HepG2 (cell line): Measurements from ENCODE around the gene ABCB11. TPM values are rescaled to one million over a fixed set of nuclear protein-coding genes. Genes with fewer than 3 reads are reported as not detected.

Source experiments
- ATAC-seq: fragments of 200-7000 bp; cut with Tn5 transposase; 3 replicates; pipeline ENCODE4 v1.9.1; 2020; ENCODE audit warnings: mild to moderate bottlenecking, moderate library complexity
- BruUV-seq: library from RNA; stranded (reverse); fragments of 400-500 nt; replicated peaks from 2 replicates; lab custom pipeline; 2021; lab: Mats Ljungman, UMichigan
- CTCF ChIA-PET: fragments of 300-600 bp; formaldehyde crosslinking; extraction: SDS; loops from one replicate; lab custom pipeline; 2021; ENCODE audit warnings: low total read pairs, inconsistent platforms, low intra/inter-chr PET ratio; lab: Yijun Ruan, JAX
- POLR2A ChIA-PET: fragments of 350-600 bp; sonication (Branson Sonifier 250); formaldehyde crosslinking; loops from one replicate; lab custom pipeline; 2020; ENCODE audit warnings: antibody characterized with exemption, inconsistent platforms; lab: Yijun Ruan, JAX
- DNase-seq: peaks from one replicate; pipeline ENCODE4 v3.0.0-alpha.2; 2015; ENCODE audit warnings: low spot score
- FAIRE-seq: peaks from 3 replicates; lab custom pipeline; 2011; peaks lifted over from hg19 to GRCh38; lab: Jason Lieb, UNC
- H2AFZ ChIP-seq: one replicate; pipeline ENCODE4 v1.6.1; 2011; ENCODE audit warnings: low read length, inconsistent platforms
- H3K27ac ChIP-seq: fragments of 300-600 bp; 3 replicates; pipeline ENCODE4 v1.8.0; 2011; ENCODE audit warnings: mixed run types, mild to moderate bottlenecking, mixed read lengths, low read length, inconsistent platforms; ENCODE audit not compliant: insufficient read depth; ENCODE audit errors: extremely low read length
- H3K27me3 ChIP-seq, 2 experiments: fragments of 200-600 bp in 1 of 2; 2 replicates in 1 of 2; 3 replicates in 1 of 2; pipeline versions ENCODE4 v1.6.0 to v1.8.0; 2011; ENCODE audit warnings: low read length in 2 of 2, mild to moderate bottlenecking in 2 of 2, moderate library complexity in 2 of 2, inconsistent platforms in 1 of 2; ENCODE audit not compliant: insufficient read depth in 2 of 2, control insufficient read depth in 1 of 2
- H3K36me3 ChIP-seq, 2 experiments: fragments of 200-600 bp in 1 of 2; replicated peaks in 1 of 2; 2 replicates in 1 of 2; 3 replicates in 1 of 2; pipeline versions ENCODE4 v1.5.1 to v1.8.0; 2011; ENCODE audit warnings: low read length in 2 of 2, inconsistent platforms in 1 of 2; ENCODE audit not compliant: insufficient read depth in 2 of 2, control insufficient read depth in 1 of 2
- H3K4me1 ChIP-seq: 2 replicates; pipeline ENCODE4 v1.5.1; 2012; ENCODE audit warnings: low read length, inconsistent platforms; ENCODE audit not compliant: insufficient read depth
- H3K4me2 ChIP-seq: 2 replicates; pipeline ENCODE4 v1.6.0; 2011; ENCODE audit warnings: low read depth, low read length, inconsistent platforms
- H3K4me3 ChIP-seq, 3 experiments: fragments of 200-600 bp in 1 of 3; sonication (generic), shearing (Covaris generic) in 1 of 3; replicated peaks in 1 of 3; 2 replicates each; pipeline ENCODE4 v1.5.1; 2011 to 2016; ENCODE audit warnings: low read length in 3 of 3, inconsistent platforms in 2 of 3, low read depth in 2 of 3, mild to moderate bottlenecking in 2 of 3, control low read depth in 1 of 3, mixed read lengths in 1 of 3; ENCODE audit not compliant: insufficient read depth in 1 of 3
- H3K79me2 ChIP-seq: one replicate; pipeline ENCODE4 v1.6.1; 2011; ENCODE audit warnings: low read length, inconsistent platforms; ENCODE audit not compliant: insufficient read depth
- H3K9ac ChIP-seq: 2 replicates; pipeline ENCODE4 v1.6.0; 2011; ENCODE audit warnings: mild to moderate bottlenecking, low read depth, low read length, inconsistent platforms; ENCODE audit not compliant: insufficient read depth
- H3K9me3 ChIP-seq: 2 replicates; pipeline ENCODE4 v1.5.1; 2012; ENCODE audit warnings: mild to moderate bottlenecking, low read length
- H4K20me1 ChIP-seq: 2 replicates; pipeline ENCODE4 v1.6.0; 2011; ENCODE audit warnings: inconsistent platforms, mild to moderate bottlenecking, low read length, moderate library complexity; ENCODE audit not compliant: insufficient read depth
- CAMTA2 ChIP-seq: sonication (generic); formaldehyde crosslinking; IDR thresholded peaks from 2 replicates; pipeline ENCODE4 v1.4.0; 2020; ENCODE audit warnings: mild to moderate bottlenecking, missing genetic modification reagents, borderline replicate concordance
- DR1 ChIP-seq: sonication (generic); formaldehyde crosslinking; IDR thresholded peaks from 2 replicates; pipeline ENCODE4 v1.8.0; 2021; ENCODE audit warnings: mild to moderate bottlenecking, missing genetic modification reagents, inconsistent platforms
- MAFF ChIP-seq: IDR thresholded peaks from 2 replicates; pipeline ENCODE4 v1.6.1; 2011; ENCODE audit warnings: low read depth, low read length, improper control_type of control experiment
- MAFK ChIP-seq, 2 experiments: IDR thresholded peaks in 1 of 2; conservative IDR thresholded peaks in 1 of 2; 2 replicates each; pipeline ENCODE4 v1.6.1; 2011; ENCODE audit warnings: improper control_type of control experiment in 2 of 2, low read length in 2 of 2
- NR3C1 ChIP-seq: sonication (generic); formaldehyde crosslinking; IDR thresholded peaks from 2 replicates; pipeline ENCODE4 v1.4.0; 2020; ENCODE audit warnings: missing genetic modification reagents
- PHF8 ChIP-seq: sonication (generic); formaldehyde crosslinking; IDR thresholded peaks from 2 replicates; pipeline ENCODE4 v1.5.0; 2020; ENCODE audit warnings: missing genetic modification reagents
- SIN3B ChIP-seq: fragments of 150-350 bp; IDR thresholded peaks from 2 replicates; pipeline ENCODE4 v1.6.1; 2014; ENCODE audit warnings: low read length
- SP2 ChIP-seq: sonication (generic); formaldehyde crosslinking; IDR thresholded peaks from 2 replicates; pipeline ENCODE4 v1.5.1; 2020; ENCODE audit warnings: mild to moderate bottlenecking, missing genetic modification reagents
- TFDP2 ChIP-seq: sonication (generic); formaldehyde crosslinking; IDR thresholded peaks from 2 replicates; pipeline ENCODE4 v1.4.0; 2020; ENCODE audit warnings: missing genetic modification reagents
- ZNF12 ChIP-seq: sonication (generic); formaldehyde crosslinking; IDR thresholded peaks from 2 replicates; pipeline ENCODE4 v1.5.0; 2020; ENCODE audit warnings: missing genetic modification reagents
- ZNF782 ChIP-seq: sonication (generic); formaldehyde crosslinking; IDR thresholded peaks from 2 replicates; pipeline ENCODE4 v1.4.0; 2020; ENCODE audit warnings: missing genetic modification reagents, mild to moderate bottlenecking, borderline replicate concordance
- WGBS: methylation state at CpG from one replicate; pipeline ENCODE4 v1.1.6; 2017; ENCODE audit warnings: low lambda C conversion rate; 5-methylcytosine and 5-hydroxymethylcytosine counted together
- in situ Hi-C: cut with HindIII; loops from 2 replicates; pipeline ENCODE4 v1.10.0; 2017; ENCODE audit warnings: low pct_unique_long_range_greater_than_20kb; ENCODE audit not compliant: extremely low pct_ligation_motif_present
- intact Hi-C: fragments of 100-400 bp; cut with micrococcal nuclease; formaldehyde crosslinking; loops from one replicate; pipeline ENCODE4 v1.10.0; 2022; ENCODE audit not compliant: unreplicated experiment
- polyA plus RNA-seq, 8 experiments: library from polyadenylated mRNA; depleted of rRNA in 3 of 8; stranded (reverse) in 7 of 8; unstranded in 1 of 8; fragments of >200 nt; fragmentation: Illumina TruSeq in 4 of 8; extraction: Trizol in 4 of 8; gene quantifications; 2 replicates each; pipeline versions ENCODE4 v1.2.1 to v1.2.3, GENCODE V29; 2011 to 2016; ENCODE audit warnings: low read depth in 4 of 8, missing spikeins in 1 of 8, mixed read lengths in 1 of 8; ENCODE audit not compliant: insufficient read depth in 1 of 8
- total RNA-seq, 5 experiments: library from RNA; depleted of rRNA; stranded (reverse); fragments of >200 nt; fragmentation: Illumina TruSeq; extraction: Trizol; gene quantifications; 2 replicates each; pipeline ENCODE4 v1.2.3, GENCODE V29; 2016; ENCODE audit warnings: low read depth in 1 of 5
- TF ChIP-seq, protein P1 (sequence below): sonication (generic); formaldehyde crosslinking; IDR thresholded peaks from 2 replicates; pipeline ENCODE4 v1.5.1; 2020; ENCODE audit warnings: missing genetic modification reagents, mild to moderate bottlenecking, borderline replicate concordance
- TF ChIP-seq, protein P2 (sequence below), 2 experiments: IDR thresholded peaks; 2 replicates each; pipeline ENCODE4 v1.6.1; 2011 to 2012; ENCODE audit warnings: low read length in 2 of 2, borderline replicate concordance in 1 of 2, low read depth in 1 of 2, mild to moderate bottlenecking in 1 of 2, moderate library complexity in 1 of 2

Gene ABCB11
- total and polyA plus RNA-seq, 2 of the 13 experiments (the other 11 are each of a cell fraction or from before 2014, with no cell fraction given) = not detected

DNA sequence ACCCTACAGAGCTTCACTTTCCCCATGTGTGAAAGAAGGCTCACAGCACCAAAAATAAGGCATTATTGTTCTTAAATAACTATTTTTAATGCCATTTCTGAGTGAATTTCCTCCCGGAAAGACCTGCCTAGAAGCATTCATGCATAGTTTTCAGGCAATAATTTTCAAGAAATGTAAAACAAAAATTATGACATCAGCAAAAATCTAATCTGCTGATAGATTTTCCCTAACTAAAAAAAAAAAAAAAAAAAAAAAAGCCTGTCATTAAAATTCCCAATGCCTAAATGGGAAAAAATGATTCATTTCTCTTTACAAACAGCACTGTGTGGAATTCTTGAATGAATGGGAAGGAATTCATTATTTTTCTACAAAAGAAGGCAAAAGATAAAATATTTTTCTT is 35.4 kb downstream of the ABCB11 start:
- Histone ChIP-seq H3K4me2 (no peak overlapping the region), H3K4me3 (no peak overlapping the region), H3K27me3 (no peaks in the 10 kb centered on the region), H3K36me3 (no peaks in the 10 kb centered on the region), H2AFZ (no peak overlapping the region), H3K9me3 (no peaks in the 10 kb centered on the region), H4K20me1 (no peaks in the 10 kb centered on the region), H3K9ac (no peak overlapping the region), H3K4me1 (no peaks in the 10 kb centered on the region), H3K27ac (no peak overlapping the region), H3K79me2 (no peaks in the 10 kb centered on the region)
- DNase-seq = no peak
- intact Hi-C loops = no loop called here
- CTCF ChIA-PET = no interaction called here
- POLR2A ChIA-PET = no interaction called here
- no TSS peak for BruUV-seq
- TF ChIP-seq ZNF12 (CRISPR knock-in tag) (no peak), MAFF (peak; percentile 39; the same call in 1 of the 2 replicates), TFDP2 (no peak), MAFK (conservative IDR thresholded peaks at IDR 0.05 in 1 of 2, IDR thresholded peaks at IDR 0.05 in 1 of 2; ENCODE audit: low read length in 2 of 2) (peak; percentile 7 to 69; a peak in 2 of 4 replicates), CAMTA2 (no peak), ZNF782 (CRISPR knock-in tag) (no peak), SIN3B (no peak), DR1 (CRISPR knock-in tag) (no peak), NR3C1 (no peak), PHF8 (no peak), SP2 (CRISPR knock-in tag) (no peak)
- TF ChIP-seq, protein P1, sequence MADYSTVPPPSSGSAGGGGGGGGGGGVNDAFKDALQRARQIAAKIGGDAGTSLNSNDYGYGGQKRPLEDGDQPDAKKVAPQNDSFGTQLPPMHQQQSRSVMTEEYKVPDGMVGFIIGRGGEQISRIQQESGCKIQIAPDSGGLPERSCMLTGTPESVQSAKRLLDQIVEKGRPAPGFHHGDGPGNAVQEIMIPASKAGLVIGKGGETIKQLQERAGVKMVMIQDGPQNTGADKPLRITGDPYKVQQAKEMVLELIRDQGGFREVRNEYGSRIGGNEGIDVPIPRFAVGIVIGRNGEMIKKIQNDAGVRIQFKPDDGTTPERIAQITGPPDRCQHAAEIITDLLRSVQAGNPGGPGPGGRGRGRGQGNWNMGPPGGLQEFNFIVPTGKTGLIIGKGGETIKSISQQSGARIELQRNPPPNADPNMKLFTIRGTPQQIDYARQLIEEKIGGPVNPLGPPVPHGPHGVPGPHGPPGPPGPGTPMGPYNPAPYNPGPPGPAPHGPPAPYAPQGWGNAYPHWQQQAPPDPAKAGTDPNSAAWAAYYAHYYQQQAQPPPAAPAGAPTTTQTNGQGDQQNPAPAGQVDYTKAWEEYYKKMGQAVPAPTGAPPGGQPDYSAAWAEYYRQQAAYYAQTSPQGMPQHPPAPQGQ (CRISPR knock-in tag) = no peak
- TF ChIP-seq, protein P2, sequence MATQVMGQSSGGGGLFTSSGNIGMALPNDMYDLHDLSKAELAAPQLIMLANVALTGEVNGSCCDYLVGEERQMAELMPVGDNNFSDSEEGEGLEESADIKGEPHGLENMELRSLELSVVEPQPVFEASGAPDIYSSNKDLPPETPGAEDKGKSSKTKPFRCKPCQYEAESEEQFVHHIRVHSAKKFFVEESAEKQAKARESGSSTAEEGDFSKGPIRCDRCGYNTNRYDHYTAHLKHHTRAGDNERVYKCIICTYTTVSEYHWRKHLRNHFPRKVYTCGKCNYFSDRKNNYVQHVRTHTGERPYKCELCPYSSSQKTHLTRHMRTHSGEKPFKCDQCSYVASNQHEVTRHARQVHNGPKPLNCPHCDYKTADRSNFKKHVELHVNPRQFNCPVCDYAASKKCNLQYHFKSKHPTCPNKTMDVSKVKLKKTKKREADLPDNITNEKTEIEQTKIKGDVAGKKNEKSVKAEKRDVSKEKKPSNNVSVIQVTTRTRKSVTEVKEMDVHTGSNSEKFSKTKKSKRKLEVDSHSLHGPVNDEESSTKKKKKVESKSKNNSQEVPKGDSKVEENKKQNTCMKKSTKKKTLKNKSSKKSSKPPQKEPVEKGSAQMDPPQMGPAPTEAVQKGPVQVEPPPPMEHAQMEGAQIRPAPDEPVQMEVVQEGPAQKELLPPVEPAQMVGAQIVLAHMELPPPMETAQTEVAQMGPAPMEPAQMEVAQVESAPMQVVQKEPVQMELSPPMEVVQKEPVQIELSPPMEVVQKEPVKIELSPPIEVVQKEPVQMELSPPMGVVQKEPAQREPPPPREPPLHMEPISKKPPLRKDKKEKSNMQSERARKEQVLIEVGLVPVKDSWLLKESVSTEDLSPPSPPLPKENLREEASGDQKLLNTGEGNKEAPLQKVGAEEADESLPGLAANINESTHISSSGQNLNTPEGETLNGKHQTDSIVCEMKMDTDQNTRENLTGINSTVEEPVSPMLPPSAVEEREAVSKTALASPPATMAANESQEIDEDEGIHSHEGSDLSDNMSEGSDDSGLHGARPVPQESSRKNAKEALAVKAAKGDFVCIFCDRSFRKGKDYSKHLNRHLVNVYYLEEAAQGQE (IDR thresholded peaks at IDR 0.05; ENCODE audit: borderline replicate concordance in 1 of 2, low read depth in 1 of 2, low read length in 2 of 2) = no peak
- 87% methylated on average over 1 of the region's 1 CpG for WGBS
- FAIRE-seq = no peak
- ATAC-seq = no peak
- in situ Hi-C loops = no loop called here
